Uterus (tissue), 4 donors: ENCODE data around the gene CCND1. TPM values are rescaled to one million over a fixed set of nuclear protein-coding genes. Genes with fewer than 3 reads are reported as not detected.
A peak's percentile ranks its signal among the peaks of the same experiment; 100 is the strongest.

Experiments used
- DNase-seq, 2 donors: peaks; one replicate each; pipeline ENCODE4 v3.0.0-alpha.2; 2019 to 2020
- H3K27ac ChIP-seq, 2 donors: fragments of 200-600 bp; sonication (generic); 1 replicate in 1 of 2; 2 replicates in 1 of 2; pipeline ENCODE4 v1.5.1; 2016 to 2018
- H3K27me3 ChIP-seq, 2 donors: fragments of 200-600 bp; sonication (generic); one replicate each; pipeline ENCODE4 v1.5.1; 2018 to 2019; ENCODE audit warnings: control low read depth in 1 of 2
- H3K36me3 ChIP-seq, 2 donors: fragments of 200-600 bp; sonication (generic); one replicate each; pipeline ENCODE4 v1.5.1; 2019; ENCODE audit warnings: control low read depth in 1 of 2
- H3K4me1 ChIP-seq, 2 donors: fragments of 200-600 bp; sonication (generic); one replicate each; pipeline ENCODE4 v1.5.1; 2018 to 2019; ENCODE audit warnings: control low read depth in 1 of 2
- H3K4me3 ChIP-seq, 2 donors: fragments of 200-600 bp; sonication (generic); 1 replicate in 1 of 2; 2 replicates in 1 of 2; pipeline ENCODE4 v1.5.1; 2018 to 2019; ENCODE audit warnings: mild to moderate bottlenecking in 1 of 2
- H3K9me3 ChIP-seq, 2 donors: fragments of 200-600 bp; sonication (generic); one replicate each; pipeline ENCODE4 v1.5.1; 2019; ENCODE audit warnings: control low read depth in 1 of 2
- CTCF ChIP-seq, 4 experiments: fragments of 200-600 bp in 2 of 4; fragments of 450-650 bp in 2 of 4; sonication (generic) in 2 of 4; IDR thresholded peaks; one replicate each; pipeline ENCODE4 v1.5.1; 2016 to 2019; ENCODE audit warnings: antibody characterized with exemption in 4 of 4, mild to moderate bottlenecking in 2 of 4, moderate library complexity in 1 of 4
- POLR2A ChIP-seq, 2 donors: fragments of 450-650 bp; IDR thresholded peaks; one replicate each; pipeline ENCODE4 v1.6.1; 2016; ENCODE audit warnings: antibody characterized with exemption in 2 of 2, mild to moderate bottlenecking in 1 of 2, moderate library complexity in 1 of 2
- intact Hi-C: fragments of 100-400 bp; cut with DNase I; formaldehyde crosslinking; loops from one replicate; pipeline ENCODE4 v1.15.1; 2023; ENCODE audit warnings: low total_unique reads
- total RNA-seq, 4 donors: library from RNA; depleted of rRNA in 3 of 4; stranded (reverse); fragments of >200 nt in 3 of 4; gene quantifications; one replicate each; pipeline versions ENCODE4 v1.1.0 to v1.2.4, GENCODE V29; 2014 to 2023
- donor health status: DM: yes; HTN: yes; CAD: no.

CCND1 gene
- total RNA-seq, 4 donors from 2014 or later: 2.9 to 96.5 (median 20.5) TPM

DNA sequence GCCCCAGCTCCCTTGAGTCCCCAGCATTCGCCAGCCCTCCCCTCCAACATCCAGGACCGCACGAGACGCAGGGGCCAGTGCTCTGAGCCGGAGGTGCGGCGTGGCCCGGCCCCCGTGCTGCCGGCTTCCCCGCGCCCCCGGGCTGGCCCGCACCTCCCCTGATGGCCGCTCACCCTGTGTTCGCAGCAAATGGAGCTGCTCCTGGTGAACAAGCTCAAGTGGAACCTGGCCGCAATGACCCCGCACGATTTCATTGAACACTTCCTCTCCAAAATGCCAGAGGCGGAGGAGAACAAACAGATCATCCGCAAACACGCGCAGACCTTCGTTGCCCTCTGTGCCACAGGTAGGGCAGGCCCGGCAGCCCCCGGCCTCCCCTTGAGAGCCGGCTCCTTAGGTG is 2.7 kb downstream of the CCND1 start:
- H3K4me1 ChIP-seq: peaks cover 0 to 34% of the 10 kb centered on the region in 2 donors
- no peak overlapping the region for H3K27ac ChIP-seq
- H3K9me3 ChIP-seq: no peaks in the 10 kb centered on the region
- intact Hi-C loops: loop anchor here (5.0 to 10.0 kb wide), 2 partner anchors 349 to 541 kb away; partner anchors contain the start of gene MYEOV
- no peak overlapping the region for H3K4me3 ChIP-seq
- peaks cover 0 to 16% of the 10 kb centered on the region in 2 donors for H3K27me3 ChIP-seq
- no peak for DNase-seq
- TF ChIP-seq CTCF (IDR thresholded peaks at IDR 0.05) (no peak), POLR2A (IDR thresholded peaks at IDR 0.05) (no peak)
- H3K36me3 ChIP-seq: no peaks in the 10 kb centered on the region

DNA sequence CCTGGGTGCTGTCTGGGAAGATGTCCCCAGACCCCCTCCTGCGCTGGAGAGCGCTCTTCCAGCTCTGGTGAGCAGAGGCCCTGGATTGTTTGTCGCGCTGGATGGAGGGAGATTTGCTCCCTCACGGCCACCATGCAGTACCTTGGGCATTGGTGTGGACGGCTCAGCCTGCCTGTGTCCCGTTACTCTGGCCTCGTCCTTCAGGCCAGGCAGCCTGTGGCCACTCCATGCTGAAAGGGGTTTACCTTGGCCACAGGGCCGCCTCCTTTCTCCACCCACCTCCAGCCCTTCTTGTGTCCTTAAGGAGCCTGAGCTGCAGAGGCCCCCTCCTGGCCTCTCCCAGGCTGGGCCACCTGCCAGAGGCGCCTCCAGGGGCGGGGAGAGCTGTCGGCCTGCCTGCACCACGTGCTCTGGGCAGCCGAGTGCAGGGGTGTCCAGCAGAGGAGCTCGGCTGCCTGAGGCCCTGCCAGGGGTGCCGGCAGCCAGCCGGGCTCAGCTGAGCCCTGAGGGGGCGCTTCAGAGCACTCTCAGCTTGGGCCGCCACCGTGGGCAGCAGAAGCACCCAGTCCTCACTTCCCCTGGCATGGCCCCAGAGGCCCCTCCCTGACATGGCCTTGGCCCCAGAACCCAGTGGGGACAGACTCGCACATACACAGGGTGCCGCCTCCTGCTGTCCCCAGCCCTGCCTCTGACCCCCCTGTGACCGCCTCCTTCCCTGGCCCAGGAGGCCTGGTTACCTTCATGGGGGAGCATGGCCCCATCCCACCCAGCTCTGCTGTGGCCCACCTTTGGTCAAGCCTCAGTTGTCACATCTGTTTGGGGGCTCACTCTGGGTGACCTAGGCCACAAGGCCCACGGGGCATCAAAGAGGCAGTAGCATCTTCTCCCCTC is 3.4 kb downstream of the CCND1 start:
- Histone ChIP-seq H3K9me3 (no peaks in the 10 kb centered on the region), H3K4me1 (peaks cover 0 to 30% of the 10 kb centered on the region in 2 donors), H3K36me3 (no peaks in the 10 kb centered on the region), H3K4me3 (no peak overlapping the region), H3K27me3 (peaks cover 0 to 16% of the 10 kb centered on the region in 2 donors), H3K27ac (no peak overlapping the region)
- intact Hi-C loops: loop anchor here (5.0 to 10.0 kb wide), 2 partner anchors 350 to 542 kb away; partner anchors contain the start of gene MYEOV
- TF ChIP-seq CTCF (IDR thresholded peaks at IDR 0.05): no peak
- no peak for TF ChIP-seq POLR2A (IDR thresholded peaks at IDR 0.05)
- peak in 1 of 2 donors; percentile 65 for DNase-seq

DNA sequence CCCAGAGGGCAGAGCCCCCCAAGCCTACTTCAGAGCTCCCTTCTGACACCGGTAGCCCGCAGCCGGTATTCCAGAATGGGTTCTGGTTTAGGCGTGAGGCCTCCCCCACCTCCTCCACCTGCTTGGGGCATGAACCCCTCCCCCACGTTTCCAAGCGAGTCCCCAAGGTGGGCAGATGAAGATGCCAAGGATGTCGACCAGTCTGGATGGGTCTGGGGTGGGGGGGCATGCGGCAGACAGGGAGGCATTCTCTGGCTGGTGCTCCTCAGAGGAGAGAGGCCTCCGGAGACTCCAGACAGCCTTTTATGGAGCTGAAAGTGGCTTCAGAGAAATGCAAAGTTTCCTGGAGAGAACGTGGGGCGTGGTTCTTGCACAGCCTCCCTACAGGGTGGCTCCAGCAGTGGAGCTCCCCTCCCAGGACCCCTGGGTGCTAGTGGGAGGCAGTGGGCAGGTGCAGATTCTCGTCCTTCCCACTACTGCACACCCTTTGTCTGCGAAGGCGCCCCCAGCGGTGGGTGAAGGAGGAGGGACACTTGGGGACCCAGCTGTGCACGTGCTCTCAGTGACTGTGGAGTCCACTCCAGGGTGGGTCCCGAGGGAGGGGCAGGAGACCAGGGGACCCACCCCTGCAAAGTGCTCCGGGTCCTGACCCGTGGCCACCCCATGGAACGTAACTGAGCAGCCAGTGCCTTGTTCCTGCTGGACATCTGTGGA is 4.2 kb downstream of the CCND1 start:
- peaks cover 0 to 14% of the 10 kb centered on the region in 2 donors for H3K27me3 ChIP-seq
- TF ChIP-seq POLR2A (IDR thresholded peaks at IDR 0.05): no peak
- no peak for TF ChIP-seq CTCF (IDR thresholded peaks at IDR 0.05)
- peaks cover 0 to 28% of the 10 kb centered on the region in 2 donors for H3K4me1 ChIP-seq
- no peak overlapping the region for H3K4me3 ChIP-seq
- DNase-seq: no peak
- H3K27ac ChIP-seq: no peak overlapping the region
- no peaks in the 10 kb centered on the region for H3K9me3 ChIP-seq
- intact Hi-C loops: loop anchor here (5.0 to 10.0 kb wide), 2 partner anchors 350 to 543 kb away; partner anchors contain the start of gene MYEOV
- no peaks in the 10 kb centered on the region for H3K36me3 ChIP-seq

DNA sequence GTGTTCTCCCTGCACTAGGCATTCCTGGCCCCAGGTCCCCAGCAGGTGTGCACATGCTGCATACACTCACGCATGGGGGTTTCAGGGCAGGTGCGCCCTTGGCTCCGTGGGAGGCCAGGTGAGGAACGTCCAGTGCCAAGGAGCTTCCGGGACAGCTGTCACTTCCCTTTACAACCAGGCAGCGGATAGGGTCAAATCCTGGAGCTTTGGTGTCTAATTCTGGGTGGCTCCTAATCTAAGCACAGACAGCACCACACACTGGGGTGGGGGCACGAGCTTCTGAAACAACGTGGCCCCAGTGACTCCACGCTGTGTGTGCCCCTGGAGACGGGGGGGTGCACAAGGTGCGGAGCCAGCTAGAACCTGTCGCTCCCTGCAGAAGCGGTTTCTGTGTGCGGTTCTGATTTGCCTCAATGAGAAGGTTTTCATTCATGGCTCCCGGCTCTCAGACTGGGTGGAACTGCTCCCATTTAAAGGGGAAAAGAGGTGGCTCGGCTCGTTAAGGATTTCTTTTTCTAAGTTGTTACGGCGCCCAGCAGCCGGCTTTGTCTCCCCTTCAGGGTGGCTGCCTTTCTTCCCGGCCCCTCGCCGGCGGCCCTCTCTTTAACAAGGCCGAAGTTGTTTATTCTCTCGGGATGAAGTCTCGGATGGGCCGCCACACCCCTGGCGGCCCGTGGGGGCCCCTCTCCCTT is 5.0 kb downstream of the CCND1 start:
- peaks cover 0 to 8% of the 10 kb centered on the region in 2 donors for H3K27me3 ChIP-seq
- no peak for DNase-seq
- H3K4me3 ChIP-seq: no peak overlapping the region
- no peaks in the 10 kb centered on the region for H3K36me3 ChIP-seq
- H3K4me1 ChIP-seq: peaks cover 0 to 21% of the 10 kb centered on the region in 2 donors
- TF ChIP-seq POLR2A (IDR thresholded peaks at IDR 0.05): no peak
- TF ChIP-seq CTCF (IDR thresholded peaks at IDR 0.05): no peak
- intact Hi-C loops: loop anchor here (10.0 kb wide), 1 partner anchor 351 kb away; the partner anchor contains the start of gene MYEOV
- no peak overlapping the region for H3K27ac ChIP-seq
- H3K9me3 ChIP-seq: no peaks in the 10 kb centered on the region
